ENCODE measurements around the gene SPTBN1.

GRCh38 chr2:54591551-54591950, 135.4 kb downstream of the SPTBN1 start:
- TF ChIP-seq CTCF (IDR thresholded peaks at IDR 0.05) (no peak), POLR2A (IDR thresholded peaks at IDR 0.05) (no peak), EP300 (IDR thresholded peaks at IDR 0.05) (no peak)

Data from gastroesophageal sphincter (tissue), 3 donors.